ACC112 (cell line): ENCODE data around the gene CKAP4.
"Not testable (repeated sequence)": the region's sequence is repeated elsewhere in the genome, so short reads cannot be mapped to it uniquely, and the experiment has no call there.

Source experiments
- H2AFZ ChIP-seq: fragments of 200-600 bp; sonication (generic); one replicate; pipeline ENCODE4 v1.6.0; 2017; ENCODE audit warnings: antibody characterized with exemption, low read length; ENCODE audit not compliant: unreplicated experiment
- H3K27ac ChIP-seq: fragments of 200-600 bp; sonication (generic); 2 replicates; pipeline ENCODE4 v1.5.1; 2014; ENCODE audit warnings: low read depth, mild to moderate bottlenecking, antibody characterized with exemption, low read length, moderate library complexity
- H3K27me3 ChIP-seq: fragments of 200-600 bp; sonication (generic); 2 replicates; pipeline ENCODE4 v1.6.1; 2014; ENCODE audit warnings: mild to moderate bottlenecking, antibody characterized with exemption, low read length, moderate library complexity, mixed read lengths; ENCODE audit not compliant: insufficient read depth
- H3K36me3 ChIP-seq: fragments of 200-600 bp; sonication (generic); 2 replicates; pipeline ENCODE4 v1.6.1; 2016; ENCODE audit warnings: mild to moderate bottlenecking, antibody characterized with exemption, low read length, moderate library complexity, mixed read lengths; ENCODE audit not compliant: insufficient read depth
- H3K4me1 ChIP-seq: fragments of 200-600 bp; sonication (generic); one replicate; pipeline ENCODE4 v1.6.1; 2016; ENCODE audit warnings: low read length, mixed read lengths; ENCODE audit not compliant: insufficient read depth, unreplicated experiment, control insufficient read depth
- H3K4me3 ChIP-seq: fragments of 200-600 bp; sonication (generic); 2 replicates; pipeline ENCODE4 v1.5.1; 2014; ENCODE audit warnings: mild to moderate bottlenecking, low read depth, low read length
- H3K79me2 ChIP-seq: fragments of 200-600 bp; sonication (generic); one replicate; pipeline ENCODE4 v1.6.0; 2016; ENCODE audit warnings: low read length; ENCODE audit not compliant: control insufficient read depth, unreplicated experiment, insufficient read depth

The CKAP4 gene

GRCh38 chr12:106286576-106287162 is 38.8 kb upstream of the CKAP4 start:
- not testable (repeated sequence) for H3K27me3 ChIP-seq, H3K79me2 ChIP-seq, H3K36me3 ChIP-seq, H2AFZ ChIP-seq, H3K27ac ChIP-seq, H3K4me3 ChIP-seq
- peaks cover 14% of the 10 kb centered on the region for H3K4me1 ChIP-seq

GRCh38 chr12:106285982-106286381 is 38.2 kb upstream of the CKAP4 start:
- H3K27ac ChIP-seq = no peak overlapping the region

GRCh38 chr12:106284358-106285105 is 36.7 kb upstream of the CKAP4 start:
- Histone ChIP-seq H3K36me3 (no peaks in the 10 kb centered on the region), H3K27ac (no peak overlapping the region), H3K4me3 (no peak overlapping the region), H3K79me2 (no peaks in the 10 kb centered on the region), H3K27me3 (0 out of 2 replicates have a peak, but pooled peaks cover 5% of the 10 kb centered on the region), H2AFZ (no peak overlapping the region), H3K4me1 (peaks cover 14% of the 10 kb centered on the region)

More at GRCh38 chr12:106285982-106286381, 38.2 kb upstream of the CKAP4 start:
- Histone ChIP-seq H3K79me2 (no peaks in the 10 kb centered on the region), H2AFZ (no peak overlapping the region), H3K27me3 (0 out of 2 replicates have a peak, but pooled peaks cover 5% of the 10 kb centered on the region), H3K4me3 (no peak overlapping the region), H3K4me1 (peaks cover 14% of the 10 kb centered on the region), H3K36me3 (no peaks in the 10 kb centered on the region)

- no peaks in the 10 kb centered on the region for H3K79me2 ChIP-seq
- 0 out of 2 replicates have a peak, but pooled peaks cover 5% of the 10 kb centered on the region for H3K27me3 ChIP-seq
- H2AFZ ChIP-seq = no peak overlapping the region
- H3K4me3 ChIP-seq = no peak overlapping the region
- no peaks in the 10 kb centered on the region for H3K36me3 ChIP-seq
- H3K4me1 ChIP-seq = no peaks in the 10 kb centered on the region
- H3K27ac ChIP-seq = no peak overlapping the region
Measured at GRCh38 chr12:106282457-106283097, 34.8 kb upstream of the CKAP4 start.

GRCh38 chr12:106281804-106282203 is 34.0 kb upstream of the CKAP4 start:
- Histone ChIP-seq H3K4me1 (no peaks in the 10 kb centered on the region), H3K4me3 (no peak overlapping the region), H3K27ac (no peak overlapping the region), H2AFZ (no peak overlapping the region), H3K27me3 (0 out of 2 replicates have a peak, but pooled peaks cover 5% of the 10 kb centered on the region), H3K79me2 (no peaks in the 10 kb centered on the region), H3K36me3 (no peaks in the 10 kb centered on the region)

GRCh38 chr12:106281056-106281782 is 33.4 kb upstream of the CKAP4 start:
- H3K79me2 ChIP-seq = no peaks in the 10 kb centered on the region
- 0 out of 2 replicates have a peak, but pooled peaks cover 5% of the 10 kb centered on the region for H3K27me3 ChIP-seq
- no peak overlapping the region for H3K27ac ChIP-seq
- no peaks in the 10 kb centered on the region for H3K4me1 ChIP-seq
- H3K36me3 ChIP-seq = no peaks in the 10 kb centered on the region
- H3K4me3 ChIP-seq = no peak overlapping the region
- H2AFZ ChIP-seq = no peak overlapping the region

GRCh38 chr12:106280106-106280505 is 32.3 kb upstream of the CKAP4 start:
- no peaks in the 10 kb centered on the region for H3K36me3 ChIP-seq
- no peak overlapping the region for H3K27ac ChIP-seq
- H2AFZ ChIP-seq = no peak overlapping the region
- no peak overlapping the region for H3K4me3 ChIP-seq
- H3K4me1 ChIP-seq = no peaks in the 10 kb centered on the region
- H3K27me3 ChIP-seq = 0 out of 2 replicates have a peak, but pooled peaks cover 5% of the 10 kb centered on the region
- H3K79me2 ChIP-seq = no peaks in the 10 kb centered on the region

- Histone ChIP-seq H3K4me1 (no peaks in the 10 kb centered on the region), H3K4me3 (no peak overlapping the region), H3K79me2 (no peaks in the 10 kb centered on the region), H2AFZ (no peak overlapping the region), H3K27ac (no peak overlapping the region), H3K36me3 (no peaks in the 10 kb centered on the region), H3K27me3 (no peaks in the 10 kb centered on the region)
Measured at GRCh38 chr12:106276032-106276740, 28.4 kb upstream of the CKAP4 start.

- Histone ChIP-seq H3K4me3 (no peak overlapping the region), H3K27ac (no peak overlapping the region), H3K79me2 (no peaks in the 10 kb centered on the region), H3K27me3 (no peaks in the 10 kb centered on the region), H3K4me1 (no peaks in the 10 kb centered on the region), H3K36me3 (no peaks in the 10 kb centered on the region), H2AFZ (no peak overlapping the region)
Measured at GRCh38 chr12:106275458-106275857, 27.6 kb upstream of the CKAP4 start.

- no peaks in the 10 kb centered on the region for H3K27me3 ChIP-seq
- no peak overlapping the region for H3K27ac ChIP-seq
- no peak overlapping the region for H3K4me3 ChIP-seq
- no peaks in the 10 kb centered on the region for H3K4me1 ChIP-seq
- no peaks in the 10 kb centered on the region for H3K79me2 ChIP-seq
- no peaks in the 10 kb centered on the region for H3K36me3 ChIP-seq
- no peak overlapping the region for H2AFZ ChIP-seq
Measured at GRCh38 chr12:106274575-106275121, 26.8 kb upstream of the CKAP4 start.
